ENCODE results near the gene CCT6B.

The CCT6B gene

GRCh38 chr17:34883106-34884000 is 77.9 kb downstream of the CCT6B start:
- no peak for DNase-seq (ENCODE audit: low spot score)

GRCh38 chr17:34879146-34879545 is 82.1 kb downstream of the CCT6B start:
- no peak for DNase-seq (ENCODE audit: low spot score)
